HG02852 (cell line): ENCODE measurements around the gene TP53I13.

Source experiments
- ATAC-seq: cut with Tn5 transposase; IDR thresholded peaks from one replicate; pipeline ENCODE4 v1.9.1; 2021; ENCODE audit warnings: mild to moderate bottlenecking, moderate library complexity; ENCODE audit not compliant: unreplicated experiment

Gene TP53I13

GRCh38 chr17:29613856-29614255, 45.4 kb downstream of the TP53I13 start:
- ATAC-seq, result no peak

GRCh38 chr17:29614349-29615047, 46.0 kb downstream of the TP53I13 start:
- no peak for ATAC-seq

DNA sequence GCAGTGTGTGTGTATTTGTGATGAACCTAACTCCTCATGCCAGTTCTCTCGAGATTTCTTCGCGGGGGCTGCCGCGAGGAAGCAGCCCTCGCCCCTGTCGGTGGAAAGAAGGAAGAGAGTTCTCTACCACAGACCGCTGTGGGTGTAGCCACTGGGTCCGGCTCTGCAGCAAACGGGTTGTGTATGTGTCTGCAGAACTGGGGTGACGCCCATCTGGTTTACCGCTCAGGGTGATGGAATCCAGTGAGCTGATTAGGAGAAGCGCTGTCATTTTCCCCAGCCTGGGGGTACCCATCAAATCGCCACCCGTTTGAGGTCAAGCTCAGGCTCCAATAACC, 46.5 kb downstream of the TP53I13 start:
- ATAC-seq, result no peak

GRCh38 chr17:29615492-29616299, 47.2 kb downstream of the TP53I13 start:
- peak; percentile 55 for ATAC-seq

DNA sequence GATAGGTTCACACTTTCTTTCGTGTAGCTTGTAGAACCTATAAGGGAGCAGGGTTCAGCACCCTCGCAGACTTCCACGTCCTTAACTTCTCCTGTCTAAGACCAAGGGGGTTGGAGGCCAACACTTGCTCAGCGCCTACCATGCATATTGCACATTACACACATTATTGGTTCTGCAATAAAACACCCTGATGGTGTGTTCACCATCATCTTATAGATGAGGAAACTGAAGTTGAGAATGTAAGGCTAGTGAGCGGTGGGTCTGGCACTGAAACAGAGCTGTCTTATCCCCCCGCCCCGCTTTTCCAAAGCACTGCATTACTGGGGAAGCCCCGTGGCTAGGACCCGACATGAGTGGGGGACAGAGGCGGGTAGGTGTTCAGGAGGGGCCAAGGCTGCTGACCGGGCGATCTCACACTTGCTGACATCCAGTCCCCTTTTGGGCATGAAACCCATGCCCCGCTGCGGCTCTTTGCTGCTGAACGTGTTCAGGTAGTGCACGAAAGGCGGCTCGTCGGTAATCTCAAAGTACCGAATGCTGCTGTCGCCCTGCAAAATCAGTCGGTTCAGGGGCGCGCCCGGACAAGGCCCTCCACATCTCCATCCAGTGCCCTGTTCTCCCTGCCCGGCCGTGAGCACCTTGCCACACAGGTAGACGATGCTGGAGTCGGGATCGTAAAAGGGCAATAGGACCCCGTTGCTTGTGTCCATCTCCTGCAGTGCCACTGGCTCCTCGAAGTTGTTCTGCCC, 48.0 kb downstream of the TP53I13 start:
- no peak for ATAC-seq

DNA sequence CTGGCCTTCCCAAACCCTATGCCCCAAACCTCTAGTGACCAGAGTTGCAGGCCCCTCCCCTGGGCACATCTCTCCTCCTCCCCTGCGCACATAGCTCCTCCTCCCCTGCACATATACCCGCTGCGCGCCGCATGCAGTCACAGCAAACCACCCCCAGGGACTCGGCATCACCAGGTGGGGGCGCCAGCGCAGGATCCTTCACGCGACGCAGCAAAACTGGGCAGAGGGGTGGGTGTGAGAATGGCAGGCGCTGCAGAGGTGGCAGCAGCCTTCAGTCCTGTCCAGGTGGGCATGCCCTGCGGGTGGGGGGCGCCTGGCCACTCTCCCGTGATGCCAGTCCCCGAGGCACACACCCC, 48.6 kb downstream of the TP53I13 start:
- no peak for ATAC-seq

GRCh38 chr17:29617481-29618271, 49.2 kb downstream of the TP53I13 start:
- ATAC-seq, result peak; percentile 27

GRCh38 chr17:29618272-29619065, 50.0 kb downstream of the TP53I13 start:
- no peak for ATAC-seq

GRCh38 chr17:29619251-29619650, 50.8 kb downstream of the TP53I13 start:
- ATAC-seq, result no peak

DNA sequence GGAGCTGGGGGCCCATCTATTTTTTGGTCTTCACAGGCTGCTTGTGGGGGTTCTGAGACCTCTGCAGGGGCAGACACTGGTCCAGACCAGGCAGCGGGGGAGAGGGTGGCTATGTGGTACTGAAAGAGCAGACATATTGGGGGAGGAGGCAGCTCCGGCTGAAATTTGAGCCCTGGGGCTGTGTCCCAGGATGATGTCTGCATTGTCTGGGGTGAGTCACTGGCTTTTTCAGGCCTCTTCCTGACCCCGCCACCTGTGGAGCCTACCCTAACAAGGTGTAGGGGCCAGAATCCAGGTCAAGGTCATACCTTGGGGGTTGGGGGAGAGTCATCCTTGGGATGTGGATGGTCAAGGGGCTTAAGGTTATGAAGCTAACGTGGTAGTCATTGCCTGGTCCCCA, 51.8 kb downstream of the TP53I13 start:
- no peak for ATAC-seq

- no peak for ATAC-seq
Observed at GRCh38 chr17:29620779-29621500, 52.4 kb downstream of the TP53I13 start.

DNA sequence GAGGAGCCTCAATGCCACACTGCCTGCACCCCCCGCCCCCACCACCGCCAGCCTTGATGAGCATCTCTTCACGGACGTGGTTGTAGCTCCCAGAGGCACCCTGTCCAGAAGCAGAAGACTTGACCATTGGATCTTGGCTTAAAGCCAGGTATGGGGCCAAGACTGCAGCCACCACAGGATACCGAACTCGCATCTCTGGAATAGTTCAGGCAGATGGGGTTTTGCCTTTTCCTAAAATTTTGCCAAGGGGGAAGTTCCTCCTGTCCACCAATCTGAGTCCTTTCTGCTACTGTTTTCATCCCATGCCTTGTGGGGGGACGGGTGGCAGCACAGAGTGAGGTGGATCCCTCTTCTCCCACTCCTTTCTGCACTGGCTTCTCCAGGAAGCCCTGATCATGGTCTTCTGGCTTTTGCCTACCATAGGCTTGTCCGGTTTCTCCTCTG, 53.3 kb downstream of the TP53I13 start:
- ATAC-seq, result no peak
